Fibroblast of the aortic adventitia (primary cell): ENCODE data around the gene PIP5K1B. TPM values are rescaled to one million over a fixed set of nuclear protein-coding genes. Genes with fewer than 3 reads are reported as not detected.
"Not testable (repeated sequence)": the region's sequence is repeated elsewhere in the genome, so short reads cannot be mapped to it uniquely, and the experiment has no call there.

ENCODE experiments used
- DNase-seq: peaks from one replicate; pipeline ENCODE4 v3.0.0-alpha.2; 2010; ENCODE audit warnings: low read depth
- H3K4me3 ChIP-seq: 2 replicates; pipeline ENCODE4 v1.5.1; 2011; ENCODE audit warnings: low read depth, mild to moderate bottlenecking, control low read depth, low read length, moderate library complexity
- CTCF ChIP-seq: IDR thresholded peaks from 2 replicates; pipeline ENCODE4 v1.5.1; 2011; ENCODE audit warnings: mild to moderate bottlenecking, low read length, control low read depth, inconsistent platforms; ENCODE audit not compliant: insufficient read depth
- total RNA-seq: library from RNA; depleted of rRNA; stranded (reverse); fragments of >200 nt; gene quantifications from 2 replicates; pipeline ENCODE4 v1.2.3, GENCODE V29; 2012; ENCODE audit warnings: low replicate concordance

Gene PIP5K1B
- total RNA-seq, 1 donor, result not detected

DNA sequence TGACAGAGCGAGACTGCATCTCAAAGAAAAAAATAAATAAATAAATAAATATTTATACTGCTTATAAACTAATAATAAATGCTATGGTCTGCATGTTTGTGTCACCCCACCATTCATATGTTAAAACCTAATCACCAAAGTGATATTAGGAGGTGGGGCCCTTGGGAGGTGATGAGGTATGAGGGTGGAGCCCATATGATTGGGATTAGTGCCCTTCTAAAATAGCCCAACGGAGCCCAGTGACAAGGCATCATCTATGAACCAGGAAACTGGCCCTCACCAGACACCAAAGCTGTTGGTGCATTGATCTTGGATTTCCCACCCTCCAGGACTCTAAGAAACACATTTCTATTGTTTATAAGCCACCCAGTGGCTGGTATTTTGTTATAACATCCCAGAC is 335.6 kb downstream of the PIP5K1B start:
- no peak for TF ChIP-seq CTCF
- DNase-seq, result no peak
- no peak overlapping the region for H3K4me3 ChIP-seq

DNA sequence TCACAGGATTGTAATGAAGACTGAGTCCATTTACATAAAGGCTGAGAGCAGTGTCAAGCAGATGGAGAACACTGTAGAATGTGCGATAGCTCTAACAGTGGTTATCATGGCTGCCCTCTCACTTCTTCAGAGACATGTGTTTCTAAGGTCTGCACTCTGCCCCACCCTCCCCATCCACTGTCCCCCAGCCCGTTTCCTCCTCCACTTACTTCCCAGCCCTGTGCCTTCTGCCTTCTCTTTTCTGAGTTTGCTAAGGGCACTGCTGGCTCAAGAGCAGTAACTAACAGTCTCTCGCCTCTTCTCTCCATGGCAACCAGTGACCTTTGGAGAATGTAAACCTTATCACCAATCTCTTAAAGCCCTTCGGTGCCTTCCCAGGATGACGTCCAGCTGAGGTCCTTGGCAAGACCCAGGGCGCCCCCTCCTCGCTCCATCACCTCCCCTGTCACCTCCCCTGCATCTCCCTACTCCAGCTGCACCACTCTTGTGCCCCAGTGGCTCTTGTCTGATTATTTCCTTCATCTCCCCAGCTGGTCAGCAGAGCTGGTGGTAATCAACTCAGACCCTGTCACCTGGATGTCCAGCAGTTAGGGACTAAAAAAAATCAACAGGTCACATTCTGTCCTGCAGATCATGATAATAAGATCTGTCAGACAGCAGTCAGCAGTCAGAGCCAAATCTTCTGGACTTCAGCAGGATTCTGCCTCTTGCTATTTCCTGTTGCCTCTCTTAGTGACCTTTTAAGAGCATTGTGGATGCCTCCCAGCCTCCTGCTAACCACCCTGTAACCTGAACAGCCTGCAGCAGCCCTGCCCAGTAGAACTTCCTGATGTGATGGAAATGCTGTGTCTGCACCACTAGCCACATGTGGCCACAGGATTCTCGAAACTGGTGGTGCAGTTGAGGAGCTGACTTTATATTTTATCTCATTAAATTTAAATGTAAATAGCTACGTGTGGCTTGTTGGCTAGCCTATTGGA is 339.5 kb downstream of the PIP5K1B start:
- no peak for TF ChIP-seq CTCF
- DNase-seq, result peak; percentile 20

DNA sequence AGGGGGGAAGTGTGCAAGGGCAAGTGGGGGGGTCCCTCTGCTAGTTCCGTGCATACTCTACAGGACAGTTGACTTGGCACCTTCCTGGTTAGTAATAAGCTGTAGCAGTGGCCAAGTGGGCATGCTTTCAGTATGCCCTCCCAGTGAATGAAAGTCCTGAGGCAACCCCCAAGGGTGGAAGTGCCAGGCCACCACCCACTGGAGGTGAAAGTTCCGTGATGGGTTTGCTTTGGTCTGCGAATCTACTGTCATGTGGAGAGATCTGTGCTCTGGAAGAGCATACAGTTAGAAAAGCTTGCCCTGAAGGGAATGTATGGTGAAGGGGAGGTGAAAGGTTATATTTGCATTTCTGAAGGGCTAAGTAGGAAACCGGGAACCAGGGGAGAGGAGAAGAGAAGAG is 340.8 kb downstream of the PIP5K1B start:
- no peak for TF ChIP-seq CTCF
- no peak for DNase-seq
- H3K4me3 ChIP-seq, result no peak overlapping the region

More for the DNA sequence above, 339.5 kb downstream of the PIP5K1B start:
- H3K4me3 ChIP-seq, result no peak overlapping the region

GRCh38 chr9:69046723-69047122 is 341.7 kb downstream of the PIP5K1B start:
- no peak overlapping the region for H3K4me3 ChIP-seq
- no peak for DNase-seq
- no peak for TF ChIP-seq CTCF

DNA sequence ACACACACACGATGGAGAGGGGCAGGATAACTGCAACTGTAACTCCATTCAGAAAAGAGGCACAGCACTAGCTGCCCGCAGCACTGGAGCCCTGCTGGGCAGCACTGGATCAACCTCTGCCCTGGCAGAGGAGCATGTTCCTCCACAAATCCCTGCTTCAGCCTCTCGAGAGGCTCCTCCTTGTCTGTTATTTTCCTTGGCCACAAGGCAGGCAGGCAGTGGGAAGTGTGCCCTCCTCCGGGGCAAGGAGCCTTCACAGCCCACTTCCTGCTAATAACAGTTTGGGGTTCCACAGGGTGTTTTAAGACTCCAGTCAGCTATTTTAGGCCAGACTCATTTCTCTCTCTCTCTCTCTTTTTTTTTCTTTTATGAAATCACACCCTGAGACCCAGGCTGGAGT is 342.3 kb downstream of the PIP5K1B start:
- DNase-seq, result no peak
- TF ChIP-seq CTCF, result no peak
- H3K4me3 ChIP-seq, result no peak overlapping the region

DNA sequence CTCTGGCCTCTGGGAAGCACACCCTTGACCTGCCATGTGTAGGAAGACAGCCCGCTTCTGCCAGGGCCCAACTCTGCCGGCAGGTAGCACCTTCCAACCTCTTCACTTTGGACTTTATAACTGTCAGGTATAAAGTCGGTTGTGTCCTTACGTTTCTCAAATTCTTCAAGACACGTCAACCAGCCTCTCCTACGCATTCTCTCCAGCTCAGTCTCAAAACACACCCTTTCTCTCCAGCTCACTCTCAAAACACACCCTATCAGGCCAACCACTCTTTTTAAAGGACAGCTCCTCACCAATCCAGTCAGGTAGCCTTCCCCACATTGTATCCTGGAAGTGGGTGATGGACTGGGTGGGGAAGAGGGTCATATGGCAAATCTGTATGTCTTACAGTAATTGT is 344.1 kb downstream of the PIP5K1B start:
- DNase-seq, result no peak
- TF ChIP-seq CTCF, result no peak

DNA sequence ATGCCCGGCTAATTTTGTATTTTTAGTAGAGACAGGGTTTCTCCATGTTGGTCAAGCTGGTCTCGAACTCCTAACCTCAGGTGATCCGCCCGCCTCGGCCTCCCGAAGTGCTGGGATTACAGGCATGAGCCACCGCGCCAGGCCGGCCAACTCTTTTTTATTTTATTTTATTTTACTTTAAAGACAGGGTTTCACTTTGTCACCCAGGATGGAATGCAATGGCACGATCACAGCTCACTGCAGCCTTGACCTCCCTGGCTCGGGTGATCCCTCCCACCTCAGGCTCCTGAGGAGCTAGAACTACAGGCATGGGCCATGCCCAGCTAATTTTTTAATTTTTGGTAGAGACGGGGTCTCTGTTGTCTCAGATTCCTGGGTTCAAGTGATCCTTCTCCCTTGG is 345.9 kb downstream of the PIP5K1B start:
- H3K4me3 ChIP-seq, DNase-seq: not testable (repeated sequence)

More for the DNA sequence above, 344.1 kb downstream of the PIP5K1B start:
- no peak overlapping the region for H3K4me3 ChIP-seq
